HT-29 (cell line): ENCODE measurements around the gene SDHAF4. TPM values are rescaled to one million over a fixed set of nuclear protein-coding genes. Genes with fewer than 3 reads are reported as not detected.
A peak's percentile ranks its signal among the peaks of the same experiment; 100 is the strongest.
"Not testable (repeated sequence)": the region's sequence is repeated elsewhere in the genome, so short reads cannot be mapped to it uniquely, and the experiment has no call there.

ENCODE experiments used
- DNase-seq: peaks from one replicate; pipeline ENCODE4 v3.0.0-alpha.2; 2015; ENCODE audit warnings: low spot score
- total RNA-seq: library from RNA; depleted of rRNA; stranded (reverse); fragments of >200 nt; shearing (Covaris generic); gene quantifications from 2 replicates; pipeline ENCODE4 v1.2.3, GENCODE V29; 2014; rRNA removed

The SDHAF4 gene
- total RNA-seq: 2.4 and 4.7 TPM in 2 replicates

- peak; percentile 90 for DNase-seq
These were observed at the start of gene SDHAF4 for GRCh38 chr6:70566751-70567382. Gene SDHAF4 (plus strand): TSS chr6:70566930. CDS start chr6:70566941, 11 bp downstream.

- no peak for DNase-seq
These were observed 48.0 kb upstream of the SDHAF4 start for GRCh38 chr6:70518723-70519122.

GRCh38 chr6:70520575-70520974 is 46.2 kb upstream of the SDHAF4 start:
- peak; percentile 28 for DNase-seq

- no peak for DNase-seq
These were observed 41.9 kb upstream of the SDHAF4 start for GRCh38 chr6:70524721-70525286.

GRCh38 chr6:70527071-70527737 is 39.5 kb upstream of the SDHAF4 start:
- no peak for DNase-seq

GRCh38 chr6:70530023-70530422 is 36.7 kb upstream of the SDHAF4 start:
- no peak for DNase-seq

- no peak for DNase-seq
These were observed 35.6 kb upstream of the SDHAF4 start for GRCh38 chr6:70531133-70531532.

GRCh38 chr6:70537266-70537665 is 29.5 kb upstream of the SDHAF4 start:
- DNase-seq: no peak

GRCh38 chr6:70538376-70538775 is 28.4 kb upstream of the SDHAF4 start:
- DNase-seq: no peak

- peak; percentile 29 for DNase-seq
These were observed 19.4 kb upstream of the SDHAF4 start for GRCh38 chr6:70547313-70547712.

- no peak for DNase-seq
These were observed 18.8 kb upstream of the SDHAF4 start for GRCh38 chr6:70547905-70548304.

- DNase-seq: no peak
These were observed 17.4 kb upstream of the SDHAF4 start for GRCh38 chr6:70549327-70549726.

- DNase-seq: no peak
These were observed 15.2 kb upstream of the SDHAF4 start for GRCh38 chr6:70551566-70551965.

- not testable (repeated sequence) for DNase-seq
These were observed 14.3 kb upstream of the SDHAF4 start for GRCh38 chr6:70552286-70552940.

- DNase-seq: no peak
These were observed 13.8 kb upstream of the SDHAF4 start for GRCh38 chr6:70552974-70553373.

- no peak for DNase-seq
These were observed 8.7 kb upstream of the SDHAF4 start for GRCh38 chr6:70557998-70558397.

- DNase-seq: not testable (repeated sequence)
These were observed 4.3 kb upstream of the SDHAF4 start for GRCh38 chr6:70562401-70562800.

- DNase-seq: no peak
These were observed 3.2 kb upstream of the SDHAF4 start for GRCh38 chr6:70563530-70563929.

- DNase-seq: no peak
These were observed 7.9 kb downstream of the SDHAF4 start for GRCh38 chr6:70574643-70575042.

GRCh38 chr6:70575899-70576495 is 9.3 kb downstream of the SDHAF4 start:
- DNase-seq: no peak

- no peak for DNase-seq
These were observed 19.4 kb downstream of the SDHAF4 start for GRCh38 chr6:70586114-70586513.

- DNase-seq: no peak
These were observed 23.7 kb downstream of the SDHAF4 start for GRCh38 chr6:70590400-70590799.
